HCT116 (cell line): ENCODE data around the gene TMTC2. TPM values are rescaled to one million over a fixed set of nuclear protein-coding genes. Genes with fewer than 3 reads are reported as not detected.

ENCODE experiments used
- ATAC-seq: fragments of 200-7000 bp; cut with Tn5 transposase; 2 replicates; pipeline ENCODE4 v1.9.1; 2020; ENCODE audit warnings: mild to moderate bottlenecking, moderate library complexity
- BruUV-seq: library from RNA; stranded (reverse); fragments of 400-500 nt; replicated peaks from 2 replicates; lab custom pipeline; 2021; lab: Mats Ljungman, UMichigan
- CTCF ChIA-PET: fragments of 300-600 bp; sonication (Branson Sonifier 250); formaldehyde crosslinking; loops from one replicate; lab custom pipeline; 2021; ENCODE audit warnings: antibody characterized with exemption; lab: Charles Lee
- POLR2A ChIA-PET: fragments of 300-600, 350-600 bp; sonication (Branson Sonifier 250); formaldehyde crosslinking; loops from one replicate; lab custom pipeline; 2021; ENCODE audit warnings: antibody characterized with exemption; lab: Charles Lee
- RAD21 ChIA-PET, 2 experiments: fragments of 300-600 bp; sonication (Branson Sonifier 250); formaldehyde crosslinking; loops; one replicate each; lab custom pipeline; 2023; ENCODE audit warnings: low total read pairs in 2 of 2; ENCODE audit not compliant: uncharacterized antibody in 2 of 2, unreplicated experiment in 2 of 2, low non-redundant PET in 1 of 2; lab: Charles Lee
- DNase-seq: peaks from one replicate; pipeline ENCODE4 v3.0.0-alpha.2; 2010; ENCODE audit warnings: low read depth, low spot score
- H2AFZ ChIP-seq: fragments of 200-600 bp; shearing (Covaris generic), sonication (generic); 2 replicates; pipeline ENCODE4 v1.6.1; 2017; ENCODE audit warnings: low read depth, mixed run types, mixed read lengths, antibody characterized with exemption, low read length; ENCODE audit not compliant: poor library complexity, severe bottlenecking
- H3K27ac ChIP-seq: 2 replicates; pipeline ENCODE4 v1.5.1; 2012; ENCODE audit warnings: low read depth, low read length
- H3K27me3 ChIP-seq: fragments of 200-600 bp; sonication (generic); 2 replicates; pipeline ENCODE4 v1.6.1; 2016; ENCODE audit warnings: mixed run types, low read length, mixed read lengths; ENCODE audit not compliant: insufficient read depth
- H3K36me3 ChIP-seq, 2 experiments: fragments of 200-500 bp in 1 of 2; fragments of 200-600 bp in 1 of 2; sonication (Bioruptor generic) in 1 of 2; sonication (generic) in 1 of 2; 2 replicates each; pipeline versions ENCODE4 v1.5.1 to v1.6.1; 2014 to 2016; ENCODE audit warnings: low read length in 2 of 2, inconsistent platforms in 1 of 2, mixed read lengths in 1 of 2, mixed run types in 1 of 2; ENCODE audit not compliant: insufficient read depth in 2 of 2, control insufficient read depth in 1 of 2
- H3K4me1 ChIP-seq, 2 experiments: fragments of 200-600 bp in 1 of 2; sonication (generic) in 1 of 2; 2 replicates each; pipeline versions ENCODE4 v1.5.1 to v1.6.1; 2012 to 2017; ENCODE audit warnings: low read length in 2 of 2, inconsistent platforms in 1 of 2, mild to moderate bottlenecking in 1 of 2, mixed read lengths in 1 of 2, mixed run types in 1 of 2, moderate library complexity in 1 of 2; ENCODE audit not compliant: insufficient read depth in 2 of 2, control insufficient read depth in 1 of 2
- H3K4me2 ChIP-seq: fragments of 200-600 bp; sonication (generic); 2 replicates; pipeline ENCODE4 v1.6.1; 2017; ENCODE audit warnings: mixed run types, low read length, mixed read lengths
- H3K4me3 ChIP-seq, 2 experiments: fragments of 200-600 bp in 1 of 2; sonication (generic) in 1 of 2; replicated peaks in 1 of 2; 2 replicates each; pipeline ENCODE4 v1.5.1; 2011 to 2016; ENCODE audit warnings: low read length in 2 of 2, control low read depth in 1 of 2, low read depth in 1 of 2, mild to moderate bottlenecking in 1 of 2, mixed read lengths in 1 of 2, mixed run types in 1 of 2
- H3K79me2 ChIP-seq: fragments of 200-600 bp; sonication (generic); 2 replicates; pipeline ENCODE4 v1.6.1; 2017; ENCODE audit warnings: mild to moderate bottlenecking, mixed run types, low read length, moderate library complexity, mixed read lengths; ENCODE audit not compliant: insufficient read depth
- H3K9ac ChIP-seq: fragments of 200-600 bp; sonication (generic); 2 replicates; pipeline ENCODE4 v1.6.1; 2016; ENCODE audit warnings: low read length, mixed read lengths
- H3K9me2 ChIP-seq: fragments of 200-600 bp; sonication (generic), shearing (Covaris generic); 2 replicates; pipeline ENCODE4 v1.6.1; 2017; ENCODE audit warnings: mixed run types, mild to moderate bottlenecking, moderate library complexity; ENCODE audit not compliant: insufficient read depth
- H3K9me3 ChIP-seq, 2 experiments: fragments of 200-500 bp in 1 of 2; fragments of 200-600 bp in 1 of 2; sonication (Bioruptor generic) in 1 of 2; sonication (generic) in 1 of 2; 2 replicates each; pipeline ENCODE4 v1.6.1; 2014 to 2017; ENCODE audit warnings: low read length in 2 of 2, mixed read lengths in 2 of 2, inconsistent platforms in 1 of 2, low read depth in 1 of 2, mild to moderate bottlenecking in 1 of 2, mixed run types in 1 of 2, moderate library complexity in 1 of 2; ENCODE audit not compliant: control insufficient read depth in 1 of 2, insufficient read depth in 1 of 2
- H4K20me1 ChIP-seq: fragments of 200-600 bp; sonication (generic), shearing (Covaris generic); 2 replicates; pipeline ENCODE4 v1.6.1; 2017; ENCODE audit warnings: mixed run types, mild to moderate bottlenecking, moderate library complexity; ENCODE audit not compliant: insufficient read depth
- CBX3 ChIP-seq: IDR thresholded peaks from 2 replicates; pipeline ENCODE4 v1.6.1; 2012; ENCODE audit warnings: low read depth
- CEBPB ChIP-seq: IDR thresholded peaks from 2 replicates; pipeline ENCODE4 v1.6.1; 2012; ENCODE audit warnings: low read depth
- ELF1 ChIP-seq: IDR thresholded peaks from 2 replicates; pipeline ENCODE4 v1.6.1; 2012; ENCODE audit warnings: low read depth, borderline replicate concordance
- MAX ChIP-seq: IDR thresholded peaks from 2 replicates; pipeline ENCODE4 v1.6.1; 2012
- POLR2AphosphoS5 ChIP-seq: IDR thresholded peaks from 2 replicates; pipeline ENCODE4 v1.6.1; 2011; ENCODE audit warnings: mild to moderate bottlenecking, low read depth, low read length, moderate library complexity
- RAD21 ChIP-seq: IDR thresholded peaks from 2 replicates; pipeline ENCODE4 v1.6.1; 2012; ENCODE audit warnings: low read depth, mild to moderate bottlenecking
- YY1 ChIP-seq: IDR thresholded peaks from 2 replicates; pipeline ENCODE4 v1.6.1; 2011; ENCODE audit warnings: low read length, low read depth, moderate library complexity, mild to moderate bottlenecking; ENCODE audit not compliant: insufficient replicate concordance; ENCODE audit errors: extremely low read depth
- ZFX ChIP-seq: fragments of 450-650 bp; IDR thresholded peaks from 2 replicates; pipeline ENCODE4 v1.6.1; 2017
- ZNF274 ChIP-seq: fragments of 200-500 bp; sonication (Bioruptor generic); IDR thresholded peaks from 2 replicates; pipeline ENCODE4 v1.6.1; 2014; ENCODE audit warnings: mild to moderate bottlenecking, low read depth, low read length, inconsistent platforms
- intact Hi-C: fragments of 100-400 bp; cut with micrococcal nuclease; formaldehyde crosslinking; loops from 2 replicates; pipeline ENCODE4 v1.10.0; 2022
- total RNA-seq: library from RNA; stranded (reverse); gene quantifications from one replicate; pipeline ENCODE4 v1.2.1, GENCODE V29; 2021; ENCODE audit not compliant: unreplicated experiment
- TF ChIP-seq, protein P1 (sequence below), 3 experiments: fragments of 200-600 bp in 1 of 3; sonication (generic) in 1 of 3; IDR thresholded peaks in 2 of 3; conservative IDR thresholded peaks in 1 of 3; 2 replicates each; pipeline ENCODE4 v1.5.1; 2012 to 2017; ENCODE audit warnings: low read depth in 2 of 3, low read length in 2 of 3, antibody characterized with exemption in 1 of 3, borderline replicate concordance in 1 of 3, control low read depth in 1 of 3, mild to moderate bottlenecking in 1 of 3, mixed read lengths in 1 of 3, mixed run types in 1 of 3, moderate library complexity in 1 of 3; ENCODE audit not compliant: insufficient read depth in 1 of 3
- TF ChIP-seq, protein P2 (sequence below): IDR thresholded peaks from 2 replicates; pipeline ENCODE4 v1.6.1; 2011; ENCODE audit warnings: mild to moderate bottlenecking, low read length, moderate library complexity; ENCODE audit not compliant: insufficient replicate concordance; ENCODE audit errors: extremely low read depth

The TMTC2 gene
- total RNA-seq, 1 experiment from 2014 or later, result 11.5 TPM

DNA sequence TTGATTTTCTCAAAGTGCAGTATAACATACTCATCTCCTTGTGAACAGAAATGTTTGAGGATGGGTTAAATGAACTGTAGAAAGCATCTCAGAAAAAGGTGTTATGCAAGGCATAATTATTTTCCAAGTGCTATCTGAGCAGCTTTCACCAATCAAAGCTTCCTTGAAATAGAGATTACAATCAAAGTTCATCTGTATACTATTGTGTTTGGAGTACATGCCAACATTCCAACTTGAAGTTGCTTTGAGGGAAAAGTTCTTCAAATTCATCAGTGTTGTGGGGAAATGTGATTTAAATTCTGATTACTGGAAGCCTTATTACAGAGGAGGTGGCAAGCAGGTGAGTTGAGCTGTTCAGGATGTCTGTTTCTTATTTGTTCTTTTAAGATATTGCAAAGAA, 68.2 kb downstream of the TMTC2 start:
- BruUV-seq, result no TSS peak
- intact Hi-C loops, result no loop called here

DNA sequence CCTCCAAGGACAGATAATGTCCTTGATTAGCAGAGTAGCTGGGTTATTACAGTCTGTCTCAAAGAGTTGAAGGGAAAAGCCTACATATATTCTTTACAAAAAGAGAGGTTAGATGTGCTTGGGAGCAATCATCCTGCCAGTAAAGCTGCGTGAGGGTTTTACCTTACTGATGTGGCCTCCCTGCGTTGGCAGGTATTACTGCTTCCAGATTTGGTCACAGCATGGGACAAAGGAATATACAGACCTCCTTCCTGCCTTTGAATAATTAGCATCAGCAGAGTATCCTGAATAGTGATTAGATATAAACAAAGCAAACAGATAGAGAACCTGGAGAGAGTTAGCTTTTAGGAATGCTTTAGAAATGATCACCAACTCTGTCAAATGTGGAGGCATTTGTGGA, 69.6 kb downstream of the TMTC2 start:
- Histone ChIP-seq H3K9ac (no peak overlapping the region), H3K27me3 (no peaks in the 10 kb centered on the region), H3K36me3 (no peaks in the 10 kb centered on the region), H2AFZ (no peak overlapping the region), H3K4me2 (no peak overlapping the region), H3K4me3 (no peak overlapping the region), H4K20me1 (no peaks in the 10 kb centered on the region), H3K9me3 (no peaks in the 10 kb centered on the region), H3K79me2 (no peaks in the 10 kb centered on the region), H3K9me2 (no peaks in the 10 kb centered on the region), H3K4me1 (peaks cover 0 to 13% of the 10 kb centered on the region in 2 experiments; a peak in 2 of 4 replicates), H3K27ac (no peak overlapping the region)
- ATAC-seq (no peak), DNase-seq (no peak)
- ChIA-PET POLR2A (no interaction called here), CTCF (no interaction called here), RAD21 (no interaction called here)
- intact Hi-C loops, result no loop called here
- TF ChIP-seq, protein P1, sequence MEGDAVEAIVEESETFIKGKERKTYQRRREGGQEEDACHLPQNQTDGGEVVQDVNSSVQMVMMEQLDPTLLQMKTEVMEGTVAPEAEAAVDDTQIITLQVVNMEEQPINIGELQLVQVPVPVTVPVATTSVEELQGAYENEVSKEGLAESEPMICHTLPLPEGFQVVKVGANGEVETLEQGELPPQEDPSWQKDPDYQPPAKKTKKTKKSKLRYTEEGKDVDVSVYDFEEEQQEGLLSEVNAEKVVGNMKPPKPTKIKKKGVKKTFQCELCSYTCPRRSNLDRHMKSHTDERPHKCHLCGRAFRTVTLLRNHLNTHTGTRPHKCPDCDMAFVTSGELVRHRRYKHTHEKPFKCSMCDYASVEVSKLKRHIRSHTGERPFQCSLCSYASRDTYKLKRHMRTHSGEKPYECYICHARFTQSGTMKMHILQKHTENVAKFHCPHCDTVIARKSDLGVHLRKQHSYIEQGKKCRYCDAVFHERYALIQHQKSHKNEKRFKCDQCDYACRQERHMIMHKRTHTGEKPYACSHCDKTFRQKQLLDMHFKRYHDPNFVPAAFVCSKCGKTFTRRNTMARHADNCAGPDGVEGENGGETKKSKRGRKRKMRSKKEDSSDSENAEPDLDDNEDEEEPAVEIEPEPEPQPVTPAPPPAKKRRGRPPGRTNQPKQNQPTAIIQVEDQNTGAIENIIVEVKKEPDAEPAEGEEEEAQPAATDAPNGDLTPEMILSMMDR (IDR thresholded peaks at IDR 0.05 in 2 of 3, conservative IDR thresholded peaks at IDR 0.05 in 1 of 3; ENCODE audit: borderline replicate concordance in 1 of 3, insufficient read depth in 1 of 3, low read depth in 2 of 3, low read length in 2 of 3), result no peak
- TF ChIP-seq CBX3 (no peak), POLR2AphosphoS5 (no peak), YY1 (no peak), ELF1 (no peak), CEBPB (no peak), ZFX (no peak), MAX (no peak)
- TF ChIP-seq, protein P2, sequence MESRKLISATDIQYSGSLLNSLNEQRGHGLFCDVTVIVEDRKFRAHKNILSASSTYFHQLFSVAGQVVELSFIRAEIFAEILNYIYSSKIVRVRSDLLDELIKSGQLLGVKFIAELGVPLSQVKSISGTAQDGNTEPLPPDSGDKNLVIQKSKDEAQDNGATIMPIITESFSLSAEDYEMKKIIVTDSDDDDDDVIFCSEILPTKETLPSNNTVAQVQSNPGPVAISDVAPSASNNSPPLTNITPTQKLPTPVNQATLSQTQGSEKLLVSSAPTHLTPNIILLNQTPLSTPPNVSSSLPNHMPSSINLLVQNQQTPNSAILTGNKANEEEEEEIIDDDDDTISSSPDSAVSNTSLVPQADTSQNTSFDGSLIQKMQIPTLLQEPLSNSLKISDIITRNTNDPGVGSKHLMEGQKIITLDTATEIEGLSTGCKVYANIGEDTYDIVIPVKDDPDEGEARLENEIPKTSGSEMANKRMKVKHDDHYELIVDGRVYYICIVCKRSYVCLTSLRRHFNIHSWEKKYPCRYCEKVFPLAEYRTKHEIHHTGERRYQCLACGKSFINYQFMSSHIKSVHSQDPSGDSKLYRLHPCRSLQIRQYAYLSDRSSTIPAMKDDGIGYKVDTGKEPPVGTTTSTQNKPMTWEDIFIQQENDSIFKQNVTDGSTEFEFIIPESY, result no peak
- no TSS peak for BruUV-seq

More for the DNA sequence above, 68.2 kb downstream of the TMTC2 start:
- ChIA-PET RAD21 (no interaction called here), POLR2A (no interaction called here), CTCF (no interaction called here)
- DNase-seq (no peak), ATAC-seq (no peak)
- no peaks in the 10 kb centered on the region for H3K79me2 ChIP-seq
- H2AFZ ChIP-seq, result no peak overlapping the region
- no peak overlapping the region for H3K27ac ChIP-seq
- no peak overlapping the region for H3K4me2 ChIP-seq
- peaks cover 0 to 13% of the 10 kb centered on the region in 2 experiments; a peak in 2 of 4 replicates for H3K4me1 ChIP-seq
- no peak overlapping the region for H3K9ac ChIP-seq
- H4K20me1 ChIP-seq, result no peaks in the 10 kb centered on the region
- H3K27me3 ChIP-seq, result no peaks in the 10 kb centered on the region
- H3K36me3 ChIP-seq, result no peaks in the 10 kb centered on the region
- no peak overlapping the region for H3K4me3 ChIP-seq
- TF ChIP-seq RAD21, result no peak
- no peak for TF ChIP-seq ZNF274
- H3K9me3 ChIP-seq, result no peaks in the 10 kb centered on the region
- no peaks in the 10 kb centered on the region for H3K9me2 ChIP-seq
